HL-60 (cell line): ENCODE results near the gene TMEM18.

Source experiments
- POLR2AphosphoS5 ChIP-seq: IDR thresholded peaks from 2 replicates; pipeline ENCODE4 v1.6.1; 2012; ENCODE audit warnings: low read depth
- REST ChIP-seq: IDR thresholded peaks from 2 replicates; pipeline ENCODE4 v1.6.1; 2012; ENCODE audit warnings: low read depth; ENCODE audit not compliant: insufficient replicate concordance
- TF ChIP-seq, protein P1 (sequence below): IDR thresholded peaks from one replicate; pipeline ENCODE4 v1.5.1; 2011; ENCODE audit warnings: low read length, control low read depth, inconsistent platforms; ENCODE audit not compliant: insufficient read depth

GRCh38 chr2:681312-681711 lies 4.1 kb upstream of the TMEM18 start:
- TF ChIP-seq REST (no peak), POLR2AphosphoS5 (no peak)
- TF ChIP-seq, protein P1, sequence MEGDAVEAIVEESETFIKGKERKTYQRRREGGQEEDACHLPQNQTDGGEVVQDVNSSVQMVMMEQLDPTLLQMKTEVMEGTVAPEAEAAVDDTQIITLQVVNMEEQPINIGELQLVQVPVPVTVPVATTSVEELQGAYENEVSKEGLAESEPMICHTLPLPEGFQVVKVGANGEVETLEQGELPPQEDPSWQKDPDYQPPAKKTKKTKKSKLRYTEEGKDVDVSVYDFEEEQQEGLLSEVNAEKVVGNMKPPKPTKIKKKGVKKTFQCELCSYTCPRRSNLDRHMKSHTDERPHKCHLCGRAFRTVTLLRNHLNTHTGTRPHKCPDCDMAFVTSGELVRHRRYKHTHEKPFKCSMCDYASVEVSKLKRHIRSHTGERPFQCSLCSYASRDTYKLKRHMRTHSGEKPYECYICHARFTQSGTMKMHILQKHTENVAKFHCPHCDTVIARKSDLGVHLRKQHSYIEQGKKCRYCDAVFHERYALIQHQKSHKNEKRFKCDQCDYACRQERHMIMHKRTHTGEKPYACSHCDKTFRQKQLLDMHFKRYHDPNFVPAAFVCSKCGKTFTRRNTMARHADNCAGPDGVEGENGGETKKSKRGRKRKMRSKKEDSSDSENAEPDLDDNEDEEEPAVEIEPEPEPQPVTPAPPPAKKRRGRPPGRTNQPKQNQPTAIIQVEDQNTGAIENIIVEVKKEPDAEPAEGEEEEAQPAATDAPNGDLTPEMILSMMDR = no peak
